Loucy (cell line): ENCODE results near the gene OLFM4.

ENCODE experiments used
- CTCF ChIP-seq: fragments of 200-600 bp; sonication (generic); conservative IDR thresholded peaks from 2 replicates; pipeline ENCODE4 v1.5.1; 2014; ENCODE audit warnings: mild to moderate bottlenecking, antibody characterized with exemption, low read length
- EZH2phosphoT487 ChIP-seq: fragments of 200-600 bp; IDR thresholded peaks from 2 replicates; pipeline ENCODE4 v1.6.1; 2018; ENCODE audit warnings: antibody characterized with exemption, mild to moderate bottlenecking, moderate library complexity, borderline replicate concordance

DNA sequence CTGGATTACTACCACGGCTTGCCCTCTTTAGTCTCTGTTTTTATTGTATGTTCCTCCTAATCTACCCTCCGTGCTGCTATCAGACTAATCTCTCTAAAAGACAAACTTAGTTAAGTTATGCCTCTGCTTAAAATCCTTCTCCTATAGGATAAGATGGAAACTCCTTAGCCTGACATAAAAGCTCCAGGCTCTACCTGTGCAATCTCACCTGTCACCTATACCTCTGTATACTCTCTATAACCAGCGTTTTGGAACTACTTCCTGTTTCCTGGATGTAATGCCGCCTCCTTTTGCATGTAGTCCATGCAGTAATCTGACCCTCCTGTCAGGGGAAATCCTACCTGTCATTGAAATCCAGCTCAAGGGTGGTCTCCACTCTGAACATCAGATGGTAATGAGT lies 41.2 kb downstream of the OLFM4 start:
- TF ChIP-seq CTCF = no peak
- TF ChIP-seq EZH2phosphoT487 = no peak
